Osteocyte (in vitro differentiated cells): Measurements from ENCODE around the gene DLGAP4. TPM values are rescaled to one million over a fixed set of nuclear protein-coding genes. Genes with fewer than 3 reads are reported as not detected.

Experiments
- DNase-seq: peaks from one replicate; pipeline ENCODE4 v3.0.0; 2021; ENCODE audit warnings: mixed read lengths; ENCODE audit not compliant: unreplicated experiment; ENCODE audit errors: extremely low spot score
- H3K27ac Mint-ChIP-seq: one replicate; pipeline ENCODE4 v1.8.0; 2021; ENCODE audit warnings: mild to moderate bottlenecking, mixed read lengths; ENCODE audit not compliant: unreplicated experiment
- H3K27me3 Mint-ChIP-seq: one replicate; pipeline ENCODE4 v1.8.0; 2021; ENCODE audit warnings: mixed read lengths; ENCODE audit not compliant: unreplicated experiment
- H3K36me3 Mint-ChIP-seq: one replicate; pipeline ENCODE4 v1.8.0; 2021; ENCODE audit warnings: mixed read lengths; ENCODE audit not compliant: unreplicated experiment
- H3K4me1 Mint-ChIP-seq: one replicate; pipeline ENCODE4 v1.8.0; 2021; ENCODE audit warnings: mixed read lengths; ENCODE audit not compliant: unreplicated experiment
- H3K4me3 Mint-ChIP-seq: one replicate; pipeline ENCODE4 v1.8.0; 2021; ENCODE audit warnings: mild to moderate bottlenecking, moderate library complexity, mixed read lengths; ENCODE audit not compliant: unreplicated experiment
- H3K9me3 Mint-ChIP-seq: one replicate; pipeline ENCODE4 v1.8.0; 2021; ENCODE audit warnings: mixed read lengths; ENCODE audit not compliant: unreplicated experiment
- total RNA-seq: library from RNA; stranded (reverse); gene quantifications from 2 replicates; pipeline ENCODE4 v1.2.1, GENCODE V29; 2021
- TF ChIP-seq, protein P1 (sequence below): fragments of 200-600 bp; sonication (generic); IDR thresholded peaks from 2 replicates; pipeline ENCODE4 v1.5.0; 2021; ENCODE audit warnings: antibody characterized with exemption, mild to moderate bottlenecking, moderate library complexity

DLGAP4 gene
- total RNA-seq, 1 donor from 2014 or later, result 134 TPM

DNA sequence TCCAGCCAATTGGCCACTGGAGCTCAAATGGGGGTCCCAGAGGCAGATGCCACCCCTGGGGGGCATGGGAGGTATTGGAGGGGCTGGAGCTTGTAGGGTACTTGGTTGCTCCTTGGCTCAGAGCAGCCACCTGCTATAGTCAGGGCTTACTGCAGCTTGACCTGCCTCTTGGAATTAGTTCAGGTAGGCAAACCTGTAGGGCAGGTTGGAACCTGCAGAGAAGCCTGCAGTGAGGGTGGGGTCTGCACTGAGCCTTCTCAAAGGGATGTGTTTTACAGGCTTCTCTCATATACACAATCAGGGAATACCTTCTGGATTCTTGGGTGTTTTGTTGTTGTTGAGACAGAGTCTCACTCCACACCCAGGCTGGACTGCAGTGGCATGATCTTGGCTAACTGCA is 141.0 kb downstream of the DLGAP4 start:
- no peaks in the 10 kb centered on the region for H3K4me1 Mint-ChIP-seq
- no peak overlapping the region for H3K27ac Mint-ChIP-seq
- TF ChIP-seq, protein P1, sequence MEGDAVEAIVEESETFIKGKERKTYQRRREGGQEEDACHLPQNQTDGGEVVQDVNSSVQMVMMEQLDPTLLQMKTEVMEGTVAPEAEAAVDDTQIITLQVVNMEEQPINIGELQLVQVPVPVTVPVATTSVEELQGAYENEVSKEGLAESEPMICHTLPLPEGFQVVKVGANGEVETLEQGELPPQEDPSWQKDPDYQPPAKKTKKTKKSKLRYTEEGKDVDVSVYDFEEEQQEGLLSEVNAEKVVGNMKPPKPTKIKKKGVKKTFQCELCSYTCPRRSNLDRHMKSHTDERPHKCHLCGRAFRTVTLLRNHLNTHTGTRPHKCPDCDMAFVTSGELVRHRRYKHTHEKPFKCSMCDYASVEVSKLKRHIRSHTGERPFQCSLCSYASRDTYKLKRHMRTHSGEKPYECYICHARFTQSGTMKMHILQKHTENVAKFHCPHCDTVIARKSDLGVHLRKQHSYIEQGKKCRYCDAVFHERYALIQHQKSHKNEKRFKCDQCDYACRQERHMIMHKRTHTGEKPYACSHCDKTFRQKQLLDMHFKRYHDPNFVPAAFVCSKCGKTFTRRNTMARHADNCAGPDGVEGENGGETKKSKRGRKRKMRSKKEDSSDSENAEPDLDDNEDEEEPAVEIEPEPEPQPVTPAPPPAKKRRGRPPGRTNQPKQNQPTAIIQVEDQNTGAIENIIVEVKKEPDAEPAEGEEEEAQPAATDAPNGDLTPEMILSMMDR, result no peak
- H3K27me3 Mint-ChIP-seq, result peaks cover 16% of the 10 kb centered on the region
- no peaks in the 10 kb centered on the region for H3K9me3 Mint-ChIP-seq
- no peak for DNase-seq
- H3K4me3 Mint-ChIP-seq, result no peak overlapping the region
- no peaks in the 10 kb centered on the region for H3K36me3 Mint-ChIP-seq

DNA sequence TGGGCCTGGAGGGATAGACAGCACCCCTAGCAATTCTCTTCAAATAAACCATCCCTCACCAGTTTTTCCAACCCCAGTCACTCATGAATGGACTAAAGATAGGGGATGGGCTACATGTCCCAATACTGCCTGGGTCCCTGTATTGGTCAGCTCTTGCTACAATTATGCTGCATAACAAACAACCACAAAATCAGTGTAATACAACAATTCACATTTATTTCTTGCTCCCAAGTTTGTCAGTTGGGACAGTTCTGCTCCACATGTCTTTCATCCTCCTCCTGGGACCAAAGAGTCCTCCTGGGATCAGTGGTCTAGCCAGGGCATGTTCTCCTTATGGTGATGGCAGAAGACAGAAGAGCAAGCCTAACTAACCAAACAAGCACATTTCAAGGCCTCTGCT is 143.5 kb downstream of the DLGAP4 start:
- no peaks in the 10 kb centered on the region for H3K36me3 Mint-ChIP-seq
- no peak overlapping the region for H3K4me3 Mint-ChIP-seq
- TF ChIP-seq, protein P1, result no peak
- H3K27ac Mint-ChIP-seq, result no peak overlapping the region
- H3K9me3 Mint-ChIP-seq, result no peaks in the 10 kb centered on the region
- peaks cover 16% of the 10 kb centered on the region for H3K27me3 Mint-ChIP-seq
- no peak for DNase-seq
- H3K4me1 Mint-ChIP-seq, result peaks cover 4% of the 10 kb centered on the region

DNA sequence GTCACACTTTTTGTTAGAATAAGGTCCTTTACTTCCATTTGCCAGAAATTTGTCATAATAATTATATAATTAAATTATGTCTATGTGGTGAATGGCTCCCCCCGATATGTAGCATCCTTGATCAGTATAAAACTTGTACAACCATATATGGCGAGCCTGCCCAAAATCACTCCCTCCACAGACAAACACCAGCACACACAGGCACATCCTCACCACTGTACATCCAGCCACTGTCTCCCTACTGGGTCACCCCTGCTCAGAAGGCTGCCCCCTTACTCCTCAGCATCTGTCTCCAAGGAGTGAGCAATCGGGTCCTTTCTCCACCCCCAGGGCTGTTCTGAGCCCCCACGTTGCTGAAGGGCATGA is 148.2 kb downstream of the DLGAP4 start:
- peaks cover 13% of the 10 kb centered on the region for H3K27me3 Mint-ChIP-seq
- peaks cover 13% of the 10 kb centered on the region for H3K4me1 Mint-ChIP-seq
- no peaks in the 10 kb centered on the region for H3K9me3 Mint-ChIP-seq
- TF ChIP-seq, protein P1, result no peak
- DNase-seq, result no peak
- no peak overlapping the region for H3K27ac Mint-ChIP-seq
- no peak overlapping the region for H3K4me3 Mint-ChIP-seq
- H3K36me3 Mint-ChIP-seq, result no peaks in the 10 kb centered on the region

DNA sequence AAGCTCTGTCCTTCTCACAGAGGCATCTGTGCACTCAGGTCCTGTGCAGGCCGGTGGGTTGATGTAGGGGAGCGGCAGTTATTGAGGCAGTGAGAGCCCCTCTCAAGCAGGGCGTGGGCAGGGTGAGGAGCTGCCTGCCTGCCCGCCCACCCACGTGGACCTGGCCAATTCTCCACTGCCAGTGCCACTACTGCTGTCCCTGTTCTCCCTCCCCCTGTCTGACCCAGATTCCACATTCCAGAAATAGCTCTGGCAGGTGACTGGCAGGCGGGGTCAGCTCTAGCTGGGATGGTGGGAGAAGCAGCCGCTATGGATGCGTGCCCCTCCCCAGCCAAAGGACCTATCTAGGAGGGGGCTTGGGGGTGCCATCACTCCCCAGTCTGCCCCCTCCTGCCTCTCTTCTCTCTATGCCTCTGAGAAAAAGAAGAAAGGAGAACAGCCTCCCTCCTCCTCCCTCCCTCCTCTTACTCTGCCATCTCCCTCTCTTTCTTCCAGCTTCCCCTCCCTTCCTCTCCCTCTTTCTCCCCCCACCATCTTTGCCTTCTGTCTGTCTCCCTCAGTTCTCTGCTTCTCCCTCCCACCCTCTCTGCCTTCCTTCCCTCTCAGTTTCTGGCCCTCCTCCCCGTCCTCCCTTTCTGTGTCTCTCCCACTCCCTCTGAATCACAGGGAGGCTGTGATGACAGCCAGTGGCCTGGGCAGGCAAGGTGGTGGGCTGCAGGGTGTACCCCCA is 148.7 kb downstream of the DLGAP4 start:
- H3K4me3 Mint-ChIP-seq, result no peak overlapping the region
- H3K27me3 Mint-ChIP-seq, result peaks cover 10% of the 10 kb centered on the region
- DNase-seq, result no peak
- H3K9me3 Mint-ChIP-seq, result no peaks in the 10 kb centered on the region
- no peaks in the 10 kb centered on the region for H3K36me3 Mint-ChIP-seq
- peaks cover 13% of the 10 kb centered on the region for H3K4me1 Mint-ChIP-seq
- TF ChIP-seq, protein P1, result no peak
- H3K27ac Mint-ChIP-seq, result no peak overlapping the region

DNA sequence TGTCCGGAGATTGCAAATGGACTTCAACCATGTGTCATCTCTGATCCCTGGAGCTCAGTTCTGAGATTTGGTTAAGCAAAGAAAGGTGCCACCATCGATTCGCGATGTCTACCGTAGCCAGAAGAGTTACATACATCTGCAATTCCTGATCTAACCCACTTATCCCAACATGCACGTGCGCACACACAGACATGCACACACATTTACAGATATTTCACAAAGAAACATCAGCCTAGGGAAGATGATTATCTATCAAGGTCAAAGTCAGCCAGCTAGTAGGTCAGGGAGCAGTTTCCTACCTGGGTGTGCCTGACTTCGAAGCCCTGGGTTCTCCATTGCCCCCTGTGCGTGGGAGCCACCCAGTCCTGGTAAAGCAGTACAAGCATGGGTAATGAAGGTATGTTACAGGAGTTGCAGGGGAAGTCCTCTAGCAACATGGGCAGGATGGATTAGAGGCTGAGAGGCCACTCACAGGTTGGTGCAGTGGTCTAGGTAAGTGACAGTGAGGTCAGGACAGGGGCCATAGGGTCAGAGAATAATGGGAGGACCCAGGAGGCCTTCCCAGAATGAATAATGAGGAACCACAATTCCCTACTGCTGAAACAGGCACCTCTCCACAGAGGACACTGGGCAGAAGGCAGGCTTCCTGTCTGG is 150.0 kb downstream of the DLGAP4 start:
- H3K4me1 Mint-ChIP-seq, result peaks cover 18% of the 10 kb centered on the region
- no peaks in the 10 kb centered on the region for H3K36me3 Mint-ChIP-seq
- H3K27ac Mint-ChIP-seq, result no peak overlapping the region
- peaks cover 3% of the 10 kb centered on the region for H3K27me3 Mint-ChIP-seq
- no peak for DNase-seq
- H3K9me3 Mint-ChIP-seq, result no peaks in the 10 kb centered on the region
- TF ChIP-seq, protein P1, result no peak
- H3K4me3 Mint-ChIP-seq, result no peak overlapping the region
